C4-2B (cell line): ENCODE measurements around the gene POU2AF2.

Experiments used
- H3K27ac ChIP-seq: fragments of 450-650 bp; 2 replicates; pipeline ENCODE4 v1.5.1; 2017
- CTCF ChIP-seq: fragments of 450-650 bp; conservative IDR thresholded peaks from 2 replicates; pipeline ENCODE4 v1.5.1; 2017; ENCODE audit warnings: mild to moderate bottlenecking
- ZFX ChIP-seq: fragments of 450-650 bp; IDR thresholded peaks from 2 replicates; pipeline ENCODE4 v1.6.1; 2017

POU2AF2 gene

GRCh38 chr11:111322534-111322933 is 77.0 kb downstream of the POU2AF2 start:
- no peak overlapping the region for H3K27ac ChIP-seq
- TF ChIP-seq ZFX, result no peak
- no peak for TF ChIP-seq CTCF

GRCh38 chr11:111324277-111324720 is 78.8 kb downstream of the POU2AF2 start:
- TF ChIP-seq ZFX (no peak), CTCF (no peak)
- no peak overlapping the region for H3K27ac ChIP-seq

- H3K27ac ChIP-seq, result no peak overlapping the region
- no peak for TF ChIP-seq ZFX
- TF ChIP-seq CTCF, result no peak
These were observed 79.7 kb downstream of the POU2AF2 start for GRCh38 chr11:111325259-111325658.

- peak overlapping the region; percentile 66 for H3K27ac ChIP-seq
- TF ChIP-seq CTCF, result no peak
- no peak for TF ChIP-seq ZFX
These were observed 81.3 kb downstream of the POU2AF2 start for GRCh38 chr11:111326824-111327223.

- TF ChIP-seq ZFX (no peak), CTCF (no peak)
These were observed 82.5 kb downstream of the POU2AF2 start for GRCh38 chr11:111327908-111328624.

GRCh38 chr11:111329306-111330204 is 84.0 kb downstream of the POU2AF2 start:
- TF ChIP-seq CTCF (no peak), ZFX (no peak)
- H3K27ac ChIP-seq, result no peak overlapping the region

More at GRCh38 chr11:111327908-111328624, 82.5 kb downstream of the POU2AF2 start:
- H3K27ac ChIP-seq, result peak overlapping the region; percentile 66
